ENCODE measurements around the gene MKNK1. TPM values are rescaled to one million over a fixed set of nuclear protein-coding genes. Genes with fewer than 3 reads are reported as not detected.

The MKNK1 gene
- total and polyA plus RNA-seq, 2 of the 8 experiments (the other 6 are each of a cell fraction or from before 2014, with no cell fraction given), result 13.9 to 21.5 TPM

GRCh38 chr1:46623743-46624644, 19.9 kb upstream of the MKNK1 start:
- Histone ChIP-seq H3K27ac (ENCODE audit: low read depth, low read length) (no peak overlapping the region), H3K14ac (ENCODE audit: insufficient read length) (no peak overlapping the region), H3K4me3 (ENCODE audit: extremely low read depth in 1 of 4, insufficient read depth in 2 of 4, low read depth in 3 of 4, low read length in 4 of 4) (no peak overlapping the region), H3K4ac (replicated peaks; ENCODE audit: insufficient read length, low read depth, low read length) (no peak overlapping the region), H3K27me3 (replicated peaks in 1 of 4; ENCODE audit: control insufficient read depth in 3 of 4, extremely low read depth in 1 of 4, insufficient read depth in 3 of 4, low read length in 3 of 4) (no peaks in the 10 kb centered on the region), H2AK5ac (ENCODE audit: low read depth, low read length) (no peak overlapping the region), H4K5ac (ENCODE audit: insufficient read length, low read depth, low read length) (no peak overlapping the region), H3K9ac (replicated peaks in 1 of 4; ENCODE audit: extremely low read depth in 1 of 4, low read depth in 3 of 4, low read length in 3 of 4) (no peak overlapping the region), H3K56ac (replicated peaks; ENCODE audit: insufficient read length, low read depth, low read length) (no peak overlapping the region), H3K4me2 (ENCODE audit: insufficient read depth in 1 of 2, low read depth in 2 of 2, low read length in 2 of 2) (no peak overlapping the region), H2BK20ac (ENCODE audit: low read length) (no peak overlapping the region), H3K79me2 (ENCODE audit: control insufficient read depth in 1 of 2, insufficient read depth in 2 of 2, low read length in 2 of 2) (no peaks in the 10 kb centered on the region), H3K9me3 (ENCODE audit: insufficient read depth in 2 of 2, low read depth in 1 of 2, low read length in 1 of 2) (no peaks in the 10 kb centered on the region), H4K20me1 (replicated peaks in 1 of 2; ENCODE audit: control insufficient read depth in 1 of 2, insufficient read depth in 2 of 2, low read length in 2 of 2) (no peaks in the 10 kb centered on the region), H3K4me1 (replicated peaks in 1 of 4; ENCODE audit: control insufficient read depth in 3 of 4, insufficient read depth in 4 of 4, low read length in 3 of 4) (no peaks in the 10 kb centered on the region; a peak in 3 of 7 replicates), H2BK5ac (ENCODE audit: low read depth, low read length) (no peak overlapping the region), H3K79me1 (ENCODE audit: low read depth, low read length) (no peaks in the 10 kb centered on the region), H2BK15ac (ENCODE audit: low read length) (no peak overlapping the region), H4K91ac (replicated peaks; ENCODE audit: insufficient read length, low read length) (no peak overlapping the region), H3K36me3 (ENCODE audit: control insufficient read depth in 2 of 4, insufficient read depth in 4 of 4, low read length in 3 of 4) (no peaks in the 10 kb centered on the region), H3K18ac (ENCODE audit: extremely low read depth, low read length) (no peak overlapping the region), H2AFZ (ENCODE audit: low read length) (0 out of 2 replicates have a peak overlapping the region, but pooled peaks have one; percentile 17), H3K23me2 (ENCODE audit: low read depth, low read length) (0 out of 2 replicates have a peak, but pooled peaks cover 2% of the 10 kb centered on the region), H2BK12ac (ENCODE audit: low read depth, low read length) (no peak overlapping the region), H2BK120ac (replicated peaks; ENCODE audit: low read depth, low read length) (no peak overlapping the region), H4K8ac (ENCODE audit: extremely low read depth, insufficient read depth, low read length) (no peak overlapping the region), H3K23ac (ENCODE audit: insufficient read length) (no peak overlapping the region)
- POLR2A ChIA-PET (ENCODE audit: partially characterized antibody), result interaction anchor here (0.8 to 3.0 kb wide), 7 partner anchors 7 to 54 kb away, joined by 3 to 13 read pairs (median 5); partner anchors contain the start of gene ATPAF1
- FAIRE-seq (no peak), DNase-seq (ENCODE audit: low read depth in 1 of 2, low spot score in 2 of 2) (no peak)
- CTCF ChIA-PET (ENCODE audit: partially characterized antibody), result interaction anchor here (0.7 to 14.2 kb wide), 26 partner anchors 9 to 191 kb away, joined by 3 to 126 read pairs (median 4); partner anchors contain the start of genes ATPAF1, EFCAB14 and MKNK1
- 86% methylated on average over 4 of the region's 4 CpGs; no CpG with 5 or more reads in 1 of the 2 experiments for WGBS, 2 experiments (ENCODE audit: extremely low coverage in 1 of 2, insufficient coverage in 1 of 2, insufficient read length in 1 of 2, insufficient replicate concordance in 2 of 2, low coverage in 1 of 2, low lambda C conversion rate in 2 of 2, missing lambda C conversion rate in 1 of 2)
- TF ChIP-seq SP4 (IDR thresholded peaks at IDR 0.05; ENCODE audit: low read length), result no peak
- no peak for TF ChIP-seq KDM4A (IDR thresholded peaks at IDR 0.05; ENCODE audit: low read depth, low read length, severe bottlenecking)
- no peak for TF ChIP-seq JUN (IDR thresholded peaks at IDR 0.05; ENCODE audit: low read depth, low read length)
- no peak for TF ChIP-seq CBX5 (IDR thresholded peaks at IDR 0.05; ENCODE audit: low read depth, low read length)
- TF ChIP-seq RXRA (IDR thresholded peaks at IDR 0.05; ENCODE audit: insufficient read depth, low read depth, low read length), result no peak
- TF ChIP-seq SP1 (IDR thresholded peaks at IDR 0.05; ENCODE audit: low read depth, low read length), result no peak
- TF ChIP-seq RAD21 (IDR thresholded peaks at IDR 0.05 in 1 of 2, conservative IDR thresholded peaks at IDR 0.05 in 1 of 2; ENCODE audit: low read depth in 2 of 2, low read length in 2 of 2), result no peak
- no peak for TF ChIP-seq POLR2A (IDR thresholded peaks at IDR 0.05; ENCODE audit: control extremely low read depth in 1 of 2, low read depth in 2 of 2, low read length in 2 of 2)
- TF ChIP-seq NANOG (IDR thresholded peaks at IDR 0.05; ENCODE audit: insufficient read depth, low read depth, low read length, poor library complexity, severe bottlenecking), result no peak
- no peak for TF ChIP-seq RFX5 (IDR thresholded peaks at IDR 0.05; ENCODE audit: borderline replicate concordance, low read depth, low read length)
- no peak for TF ChIP-seq BCL11A (IDR thresholded peaks at IDR 0.05; ENCODE audit: low read depth in 2 of 2, low read length in 2 of 2)
- no peak for TF ChIP-seq BRCA1 (IDR thresholded peaks at IDR 0.05; ENCODE audit: low read depth, low read length)

Measured in H1 (cell line).